Ishikawa (cell line): ENCODE measurements around the gene RNF215.

Experiments
- CEBPB ChIP-seq: IDR thresholded peaks from 2 replicates; pipeline ENCODE4 v1.6.1; 2012
- CREB1 ChIP-seq: IDR thresholded peaks from 2 replicates; pipeline ENCODE4 v1.6.1; 2012; ENCODE audit warnings: low read depth
- EP300 ChIP-seq: IDR thresholded peaks from 2 replicates; pipeline ENCODE4 v1.6.1; 2012; ENCODE audit warnings: borderline replicate concordance
- MAX ChIP-seq: IDR thresholded peaks from 2 replicates; pipeline ENCODE4 v1.6.1; 2012
- RAD21 ChIP-seq: IDR thresholded peaks from 2 replicates; pipeline ENCODE4 v1.6.1; 2012; ENCODE audit warnings: low read depth
- TAF1 ChIP-seq: IDR thresholded peaks from 2 replicates; pipeline ENCODE4 v1.6.1; 2012; ENCODE audit warnings: low read depth, mild to moderate bottlenecking
- YY1 ChIP-seq: IDR thresholded peaks from 2 replicates; pipeline ENCODE4 v1.6.1; 2012; ENCODE audit warnings: low read depth

DNA sequence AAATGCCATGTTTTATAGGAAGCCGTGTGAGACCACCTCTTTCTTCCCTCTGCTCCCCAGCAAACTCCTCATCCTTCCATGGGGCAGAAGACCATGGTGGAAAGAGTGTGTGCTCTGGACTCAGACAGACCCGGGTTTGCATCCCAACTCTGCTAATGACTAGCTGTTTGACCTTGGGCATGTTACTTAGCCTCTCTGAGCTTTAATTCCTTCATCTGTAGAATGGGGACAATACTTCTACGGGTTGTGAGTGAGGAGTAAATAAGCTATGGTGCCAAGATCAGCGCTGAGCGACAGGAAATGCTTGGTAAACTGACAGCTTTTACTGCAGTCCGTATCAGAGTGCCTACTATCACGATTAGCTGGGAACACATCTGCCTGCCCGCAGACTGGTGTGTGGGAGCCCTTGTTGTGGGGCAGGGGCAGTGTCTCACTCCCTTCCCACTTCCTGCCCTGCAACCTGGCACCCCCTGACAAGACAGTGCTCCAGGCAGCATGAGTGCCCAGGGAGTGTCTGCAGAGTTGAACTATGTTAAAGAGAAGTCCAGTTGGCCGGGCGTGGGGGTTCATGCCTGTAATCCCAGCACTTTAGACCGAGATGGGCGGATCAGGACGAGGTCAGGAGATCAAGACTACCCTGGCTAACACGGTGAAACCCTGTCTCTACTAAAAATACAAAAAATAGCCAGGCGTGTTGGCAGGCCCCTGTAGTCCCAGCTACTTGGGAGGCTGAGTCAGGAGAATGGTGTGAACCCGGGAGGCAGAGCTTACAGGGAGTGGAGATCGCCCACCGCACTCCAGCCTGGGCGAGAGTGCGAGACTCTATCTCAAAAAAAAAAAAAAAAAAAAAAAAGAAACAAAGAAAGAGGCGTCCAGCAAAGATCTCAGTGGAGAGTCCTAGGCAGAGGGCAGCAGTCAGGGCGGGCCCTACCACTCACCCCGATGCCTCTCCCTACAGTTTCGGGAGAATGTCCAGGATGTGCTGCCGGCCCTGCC is 11.8 kb upstream of the RNF215 start:
- TF ChIP-seq YY1 (no peak), TAF1 (no peak), CEBPB (no peak), RAD21 (no peak), MAX (no peak), EP300 (no peak), CREB1 (no peak)
